ENCODE data around the gene CYBB. TPM values are rescaled to one million over a fixed set of nuclear protein-coding genes. Genes with fewer than 3 reads are reported as not detected.

The CYBB gene
- polyA plus RNA-seq, 2 of the 4 experiments (the other 2 are of a cell fraction) = 0.04 to 0.12 TPM

GRCh38 chrX:37817176-37817575, 37.3 kb downstream of the CYBB start:
- no peak overlapping the region for H3K4me3 ChIP-seq
- H3K27ac ChIP-seq = no peak overlapping the region
- no peaks in the 10 kb centered on the region for H3K9me3 ChIP-seq
- ChIA-PET CTCF (interaction anchor here (0.7 to 1.5 kb wide), 4 partner anchors 8 to 94 kb away, joined by 3 to 8 read pairs (median 4); no protein-coding TSS in a partner anchor), POLR2A (no interaction called here)
- DNase-seq (ENCODE audit: low read depth in 1 of 2, low spot score in 1 of 2) = no peak
- 80% methylated on average over 2 of the region's 2 CpGs for WGBS (ENCODE audit: missing lambda C conversion rate)
- no peak overlapping the region for H3K4me2 ChIP-seq
- no peaks in the 10 kb centered on the region for H3K4me1 ChIP-seq
- no peak for ATAC-seq
- TF ChIP-seq SMC3 (IDR thresholded peaks at IDR 0.05) = no peak
- TF ChIP-seq EHF (CRISPR knock-in tag; IDR thresholded peaks at IDR 0.05) = no peak
- no peak for TF ChIP-seq JUN (IDR thresholded peaks at IDR 0.05)
- TF ChIP-seq, protein P1, sequence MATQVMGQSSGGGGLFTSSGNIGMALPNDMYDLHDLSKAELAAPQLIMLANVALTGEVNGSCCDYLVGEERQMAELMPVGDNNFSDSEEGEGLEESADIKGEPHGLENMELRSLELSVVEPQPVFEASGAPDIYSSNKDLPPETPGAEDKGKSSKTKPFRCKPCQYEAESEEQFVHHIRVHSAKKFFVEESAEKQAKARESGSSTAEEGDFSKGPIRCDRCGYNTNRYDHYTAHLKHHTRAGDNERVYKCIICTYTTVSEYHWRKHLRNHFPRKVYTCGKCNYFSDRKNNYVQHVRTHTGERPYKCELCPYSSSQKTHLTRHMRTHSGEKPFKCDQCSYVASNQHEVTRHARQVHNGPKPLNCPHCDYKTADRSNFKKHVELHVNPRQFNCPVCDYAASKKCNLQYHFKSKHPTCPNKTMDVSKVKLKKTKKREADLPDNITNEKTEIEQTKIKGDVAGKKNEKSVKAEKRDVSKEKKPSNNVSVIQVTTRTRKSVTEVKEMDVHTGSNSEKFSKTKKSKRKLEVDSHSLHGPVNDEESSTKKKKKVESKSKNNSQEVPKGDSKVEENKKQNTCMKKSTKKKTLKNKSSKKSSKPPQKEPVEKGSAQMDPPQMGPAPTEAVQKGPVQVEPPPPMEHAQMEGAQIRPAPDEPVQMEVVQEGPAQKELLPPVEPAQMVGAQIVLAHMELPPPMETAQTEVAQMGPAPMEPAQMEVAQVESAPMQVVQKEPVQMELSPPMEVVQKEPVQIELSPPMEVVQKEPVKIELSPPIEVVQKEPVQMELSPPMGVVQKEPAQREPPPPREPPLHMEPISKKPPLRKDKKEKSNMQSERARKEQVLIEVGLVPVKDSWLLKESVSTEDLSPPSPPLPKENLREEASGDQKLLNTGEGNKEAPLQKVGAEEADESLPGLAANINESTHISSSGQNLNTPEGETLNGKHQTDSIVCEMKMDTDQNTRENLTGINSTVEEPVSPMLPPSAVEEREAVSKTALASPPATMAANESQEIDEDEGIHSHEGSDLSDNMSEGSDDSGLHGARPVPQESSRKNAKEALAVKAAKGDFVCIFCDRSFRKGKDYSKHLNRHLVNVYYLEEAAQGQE (IDR thresholded peaks at IDR 0.05) = no peak
- no peak for TF ChIP-seq KDM5A (IDR thresholded peaks at IDR 0.05)
- TF ChIP-seq, protein P2, sequence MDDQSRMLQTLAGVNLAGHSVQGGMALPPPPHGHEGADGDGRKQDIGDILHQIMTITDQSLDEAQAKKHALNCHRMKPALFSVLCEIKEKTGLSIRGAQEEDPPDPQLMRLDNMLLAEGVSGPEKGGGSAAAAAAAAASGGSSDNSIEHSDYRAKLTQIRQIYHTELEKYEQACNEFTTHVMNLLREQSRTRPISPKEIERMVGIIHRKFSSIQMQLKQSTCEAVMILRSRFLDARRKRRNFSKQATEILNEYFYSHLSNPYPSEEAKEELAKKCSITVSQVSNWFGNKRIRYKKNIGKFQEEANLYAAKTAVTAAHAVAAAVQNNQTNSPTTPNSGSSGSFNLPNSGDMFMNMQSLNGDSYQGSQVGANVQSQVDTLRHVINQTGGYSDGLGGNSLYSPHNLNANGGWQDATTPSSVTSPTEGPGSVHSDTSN (IDR thresholded peaks at IDR 0.05) = no peak
- TF ChIP-seq FOXS1 (CRISPR knock-in tag; IDR thresholded peaks at IDR 0.05) = no peak
- TF ChIP-seq ESRRA (IDR thresholded peaks at IDR 0.05; ENCODE audit: borderline replicate concordance, low read length) = no peak
- TF ChIP-seq CTCF (IDR thresholded peaks at IDR 0.05) = no peak
- TF ChIP-seq, protein P3, sequence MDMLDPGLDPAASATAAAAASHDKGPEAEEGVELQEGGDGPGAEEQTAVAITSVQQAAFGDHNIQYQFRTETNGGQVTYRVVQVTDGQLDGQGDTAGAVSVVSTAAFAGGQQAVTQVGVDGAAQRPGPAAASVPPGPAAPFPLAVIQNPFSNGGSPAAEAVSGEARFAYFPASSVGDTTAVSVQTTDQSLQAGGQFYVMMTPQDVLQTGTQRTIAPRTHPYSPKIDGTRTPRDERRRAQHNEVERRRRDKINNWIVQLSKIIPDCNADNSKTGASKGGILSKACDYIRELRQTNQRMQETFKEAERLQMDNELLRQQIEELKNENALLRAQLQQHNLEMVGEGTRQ (IDR thresholded peaks at IDR 0.05) = no peak
- TF ChIP-seq TFCP2L1 (CRISPR knock-in tag; IDR thresholded peaks at IDR 0.05) = no peak
- peak; percentile 88 for FAIRE-seq

DNA sequence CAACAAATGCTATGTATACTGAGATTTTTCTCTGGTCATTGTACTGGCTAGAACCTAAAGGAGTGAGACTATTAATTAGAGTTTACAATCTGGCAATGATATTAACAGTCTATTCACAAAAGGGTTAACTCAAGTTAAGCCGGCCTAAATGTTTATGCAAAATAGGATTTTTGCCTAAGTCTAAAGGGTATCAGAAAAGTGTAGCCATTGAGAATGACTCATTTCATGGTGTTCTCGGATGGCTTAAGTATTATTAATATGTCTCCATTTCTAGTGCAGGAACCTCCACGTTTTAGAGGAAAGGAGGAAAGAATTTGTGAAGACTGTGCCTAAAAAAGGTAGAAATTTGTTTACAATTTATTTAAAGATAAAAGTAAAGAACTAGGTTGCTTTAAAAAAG, 37.7 kb downstream of the CYBB start:
- Histone ChIP-seq H3K4me1 (no peaks in the 10 kb centered on the region), H3K27ac (no peak overlapping the region), H3K9me3 (no peaks in the 10 kb centered on the region), H3K4me2 (no peak overlapping the region), H3K4me3 (no peak overlapping the region)
- no peak for DNase-seq (ENCODE audit: low read depth in 1 of 2, low spot score in 1 of 2)
- no peak for ATAC-seq
- no peak for FAIRE-seq
- WGBS (ENCODE audit: missing lambda C conversion rate) = 47% methylated on average over 3 of the region's 3 CpGs
- ChIA-PET POLR2A (no interaction called here), CTCF (interaction anchor here (0.7 to 1.5 kb wide), 4 partner anchors 8 to 94 kb away, joined by 3 to 8 read pairs (median 4); no protein-coding TSS in a partner anchor)
- TF ChIP-seq RAD21 (conservative IDR thresholded peaks at IDR 0.05 in 1 of 2, IDR thresholded peaks at IDR 0.05 in 1 of 2) = no peak
- TF ChIP-seq CHD2 (IDR thresholded peaks at IDR 0.05; ENCODE audit: low read length, partially characterized antibody) = no peak
- TF ChIP-seq RNF2 (IDR thresholded peaks at IDR 0.05; ENCODE audit: borderline replicate concordance, low read depth) = no peak
- no peak for TF ChIP-seq SREBF2 (IDR thresholded peaks at IDR 0.05)
- TF ChIP-seq RCOR1 (IDR thresholded peaks at IDR 0.05; ENCODE audit: low read depth, low read length) = no peak
- no peak for TF ChIP-seq CHD4 (IDR thresholded peaks at IDR 0.05; ENCODE audit: borderline replicate concordance)
- TF ChIP-seq, protein P2 (IDR thresholded peaks at IDR 0.05) = no peak
- TF ChIP-seq GATA3 (IDR thresholded peaks at IDR 0.05; ENCODE audit: borderline replicate concordance) = no peak
- no peak for TF ChIP-seq ELK1 (IDR thresholded peaks at IDR 0.05; ENCODE audit: low read depth, low read length)
- no peak for TF ChIP-seq TP53 (CRISPR knock-in tag; IDR thresholded peaks at IDR 0.05)
- TF ChIP-seq E2F6 (IDR thresholded peaks at IDR 0.05; ENCODE audit: borderline replicate concordance, low read depth) = no peak
- TF ChIP-seq HOXB5 (CRISPR knock-in tag; IDR thresholded peaks at IDR 0.05) = no peak
- TF ChIP-seq HOXA7 (CRISPR knock-in tag; IDR thresholded peaks at IDR 0.05) = no peak
- TF ChIP-seq NR3C1 (IDR thresholded peaks at IDR 0.05) = no peak
- no peak for TF ChIP-seq ZFP36 (IDR thresholded peaks at IDR 0.05; ENCODE audit: borderline replicate concordance, partially characterized antibody)
